ENCODE data around the gene PPP2R5C.

- TF ChIP-seq MAX (IDR thresholded peaks at IDR 0.05), result no peak
- TF ChIP-seq SIX5 (IDR thresholded peaks at IDR 0.05; ENCODE audit: low read depth, low read length), result no peak
- TF ChIP-seq CTCF (IDR thresholded peaks at IDR 0.05; ENCODE audit: control extremely low read depth in 1 of 3, insufficient read depth in 1 of 3, low read depth in 1 of 3, low read length in 3 of 3), result no peak
- no peak for TF ChIP-seq TAF1 (IDR thresholded peaks at IDR 0.05; ENCODE audit: low read depth, low read length)
- no peak for TF ChIP-seq POLR2A (IDR thresholded peaks at IDR 0.05; ENCODE audit: control extremely low read depth in 1 of 2, low read depth in 2 of 2, low read length in 2 of 2)
- no peak for TF ChIP-seq RAD21 (IDR thresholded peaks at IDR 0.05 in 1 of 2, conservative IDR thresholded peaks at IDR 0.05 in 1 of 2; ENCODE audit: low read depth in 2 of 2, low read length in 2 of 2)
- no peak for TF ChIP-seq EZH2 (IDR thresholded peaks at IDR 0.05; ENCODE audit: low read depth, low read length, severe bottlenecking)
- no peak for TF ChIP-seq EP300 (IDR thresholded peaks at IDR 0.05; ENCODE audit: borderline replicate concordance in 1 of 2, low read depth in 2 of 2, low read length in 2 of 2)
- TF ChIP-seq POLR2AphosphoS5 (IDR thresholded peaks at IDR 0.05; ENCODE audit: low read depth, low read length), result no peak
- no peak for TF ChIP-seq PHF8 (conservative IDR thresholded peaks at IDR 0.05; ENCODE audit: low read depth, low read length)
- no peak for TF ChIP-seq JUN (IDR thresholded peaks at IDR 0.05; ENCODE audit: low read depth, low read length)
Measured at GRCh38 chr14:101796016-101796415, 34.5 kb downstream of the PPP2R5C start.
